ENCODE measurements around the gene MTF2. TPM values are rescaled to one million over a fixed set of nuclear protein-coding genes. Genes with fewer than 3 reads are reported as not detected.

MTF2 gene
- total RNA-seq, 1 experiment from 2014 or later, result 18.4 TPM

- no peak for DNase-seq (ENCODE audit: low read depth)
Observed at GRCh38 chr1:93082313-93082712, 3.2 kb downstream of the MTF2 start.

GRCh38 chr1:93083979-93084378 is 4.9 kb downstream of the MTF2 start:
- no peak for DNase-seq (ENCODE audit: low read depth)

- no peak for DNase-seq (ENCODE audit: low read depth)
Observed at GRCh38 chr1:93087532-93087931, 8.4 kb downstream of the MTF2 start.

- no peak for DNase-seq (ENCODE audit: low read depth)
Observed at GRCh38 chr1:93093332-93094006, 14.4 kb downstream of the MTF2 start.

- DNase-seq (ENCODE audit: low read depth), result no peak
Observed at GRCh38 chr1:93095804-93096585, 16.9 kb downstream of the MTF2 start.

- no peak for DNase-seq (ENCODE audit: low read depth)
Observed at GRCh38 chr1:93102142-93102541, 23.1 kb downstream of the MTF2 start.

- no peak for DNase-seq (ENCODE audit: low read depth)
Observed at GRCh38 chr1:93106226-93106625, 27.1 kb downstream of the MTF2 start.

- DNase-seq (ENCODE audit: low read depth), result no peak
Observed at GRCh38 chr1:93107395-93107794, 28.3 kb downstream of the MTF2 start.

- no peak for DNase-seq (ENCODE audit: low read depth)
Observed at GRCh38 chr1:93108335-93108734, 29.3 kb downstream of the MTF2 start.

GRCh38 chr1:93109578-93109977 is 30.5 kb downstream of the MTF2 start:
- DNase-seq (ENCODE audit: low read depth), result no peak

GRCh38 chr1:93111065-93111464 is 32.0 kb downstream of the MTF2 start:
- DNase-seq (ENCODE audit: low read depth), result no peak

- DNase-seq (ENCODE audit: low read depth), result no peak
Observed at GRCh38 chr1:93111561-93111960, 32.5 kb downstream of the MTF2 start.

- DNase-seq (ENCODE audit: low read depth), result peak; percentile 3
Observed at GRCh38 chr1:93113127-93113526, 34.0 kb downstream of the MTF2 start.

- DNase-seq (ENCODE audit: low read depth), result no peak
Observed at GRCh38 chr1:93114391-93114790, 35.3 kb downstream of the MTF2 start.

GRCh38 chr1:93120614-93121013 is 41.5 kb downstream of the MTF2 start:
- DNase-seq (ENCODE audit: low read depth), result no peak

GRCh38 chr1:93123201-93123783 is 44.2 kb downstream of the MTF2 start:
- DNase-seq (ENCODE audit: low read depth), result peak; percentile 15

GRCh38 chr1:93124556-93125355 is 45.7 kb downstream of the MTF2 start:
- DNase-seq (ENCODE audit: low read depth), result no peak

- DNase-seq (ENCODE audit: low read depth), result no peak
Observed at GRCh38 chr1:93129507-93130099, 50.5 kb downstream of the MTF2 start.

GRCh38 chr1:93132638-93133037 is 53.6 kb downstream of the MTF2 start:
- no peak for DNase-seq (ENCODE audit: low read depth)

- DNase-seq (ENCODE audit: low read depth), result no peak
Observed at GRCh38 chr1:93136445-93136844, 57.4 kb downstream of the MTF2 start.

GRCh38 chr1:93137604-93138292 is 58.7 kb downstream of the MTF2 start:
- no peak for DNase-seq (ENCODE audit: low read depth)
